MM.1S (cell line): Measurements from ENCODE around the gene FAM131A.

Experiments used
- EZH2phosphoT487 ChIP-seq: fragments of 300-600 bp; sonication (generic); IDR thresholded peaks from 2 replicates; pipeline ENCODE4 v1.6.1; 2018; ENCODE audit warnings: antibody characterized with exemption, low read length
- TF ChIP-seq, protein P1 (sequence below): fragments of 300-600 bp; sonication (generic); IDR thresholded peaks from 2 replicates; pipeline ENCODE4 v1.5.1; 2016; ENCODE audit warnings: antibody characterized with exemption, low read length, mixed read lengths

DNA sequence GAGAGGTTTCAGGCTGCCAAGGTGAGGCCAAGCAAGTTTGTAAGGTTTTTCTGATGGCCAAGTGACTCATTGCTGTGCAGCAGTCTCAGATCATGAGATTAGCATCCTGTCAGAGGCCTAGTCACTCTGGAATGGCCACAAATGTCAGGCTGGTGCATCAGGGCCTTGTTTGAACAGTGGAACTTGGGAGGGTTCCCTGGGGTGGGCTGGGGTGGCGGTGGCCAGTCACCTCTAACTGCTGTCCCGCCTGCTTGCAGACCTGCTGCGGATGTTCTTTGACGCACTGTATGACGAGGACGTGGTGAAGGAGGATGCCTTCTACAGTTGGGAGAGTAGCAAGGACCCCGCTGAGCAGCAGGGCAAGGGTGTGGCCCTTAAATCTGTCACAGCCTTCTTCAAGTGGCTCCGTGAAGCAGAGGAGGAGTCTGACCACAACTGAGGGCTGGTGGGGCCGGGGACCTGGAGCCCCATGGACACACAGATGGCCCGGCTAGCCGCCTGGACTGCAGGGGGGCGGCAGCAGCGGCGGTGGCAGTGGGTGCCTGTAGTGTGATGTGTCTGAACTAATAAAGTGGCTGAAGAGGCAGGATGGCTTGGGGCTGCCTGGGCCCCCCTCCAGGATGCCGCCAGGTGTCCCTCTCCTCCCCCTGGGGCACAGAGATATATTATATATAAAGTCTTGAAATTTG, 2.8 kb upstream of the FAM131A start:
- TF ChIP-seq, protein P1, sequence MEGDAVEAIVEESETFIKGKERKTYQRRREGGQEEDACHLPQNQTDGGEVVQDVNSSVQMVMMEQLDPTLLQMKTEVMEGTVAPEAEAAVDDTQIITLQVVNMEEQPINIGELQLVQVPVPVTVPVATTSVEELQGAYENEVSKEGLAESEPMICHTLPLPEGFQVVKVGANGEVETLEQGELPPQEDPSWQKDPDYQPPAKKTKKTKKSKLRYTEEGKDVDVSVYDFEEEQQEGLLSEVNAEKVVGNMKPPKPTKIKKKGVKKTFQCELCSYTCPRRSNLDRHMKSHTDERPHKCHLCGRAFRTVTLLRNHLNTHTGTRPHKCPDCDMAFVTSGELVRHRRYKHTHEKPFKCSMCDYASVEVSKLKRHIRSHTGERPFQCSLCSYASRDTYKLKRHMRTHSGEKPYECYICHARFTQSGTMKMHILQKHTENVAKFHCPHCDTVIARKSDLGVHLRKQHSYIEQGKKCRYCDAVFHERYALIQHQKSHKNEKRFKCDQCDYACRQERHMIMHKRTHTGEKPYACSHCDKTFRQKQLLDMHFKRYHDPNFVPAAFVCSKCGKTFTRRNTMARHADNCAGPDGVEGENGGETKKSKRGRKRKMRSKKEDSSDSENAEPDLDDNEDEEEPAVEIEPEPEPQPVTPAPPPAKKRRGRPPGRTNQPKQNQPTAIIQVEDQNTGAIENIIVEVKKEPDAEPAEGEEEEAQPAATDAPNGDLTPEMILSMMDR, result no peak
- no peak for TF ChIP-seq EZH2phosphoT487
